ENCODE data around the gene LHB. TPM values are rescaled to one million over a fixed set of nuclear protein-coding genes. Genes with fewer than 3 reads are reported as not detected.

The LHB gene
- total RNA-seq, 1 donor from 2014 or later: not detected

- peaks cover 74% of the 10 kb centered on the region for H3K36me3 Mint-ChIP-seq (ENCODE audit: low read depth)
- ChIA-PET POLR2A (interaction anchor here (0.6 kb wide), 1 partner anchor 17 kb away, joined by 6 read pairs; the partner anchor contains the start of gene RUVBL2), CTCF (no interaction called here)
- ATAC-seq (ENCODE audit: low read depth) (no peak), DNase-seq (no peak)
- intact Hi-C loops (cut with micrococcal nuclease): no loop called here
- no peak overlapping the region for H3K27ac Mint-ChIP-seq
- no peak overlapping the region for H3K4me3 Mint-ChIP-seq
- no peaks in the 10 kb centered on the region for H3K27me3 Mint-ChIP-seq
- TF ChIP-seq CTCF (IDR thresholded peaks at IDR 0.05): no peak
- H3K9me3 Mint-ChIP-seq: no peaks in the 10 kb centered on the region
- no peaks in the 10 kb centered on the region for H3K4me1 Mint-ChIP-seq
These were observed 5.7 kb downstream of the LHB start for GRCh38 chr19:49011194-49011593.

- H3K27ac Mint-ChIP-seq: no peak overlapping the region
- no peaks in the 10 kb centered on the region for H3K4me1 Mint-ChIP-seq
- no peaks in the 10 kb centered on the region for H3K27me3 Mint-ChIP-seq
- intact Hi-C loops (cut with micrococcal nuclease): no loop called here
- DNase-seq (no peak), ATAC-seq (ENCODE audit: low read depth) (no peak)
- TF ChIP-seq CTCF (IDR thresholded peaks at IDR 0.05): no peak
- no peaks in the 10 kb centered on the region for H3K9me3 Mint-ChIP-seq
- ChIA-PET CTCF (no interaction called here), POLR2A (interaction anchor here (0.6 kb wide), 1 partner anchor 17 kb away, joined by 6 read pairs; the partner anchor contains the start of gene RUVBL2)
- no peak overlapping the region for H3K4me3 Mint-ChIP-seq
- H3K36me3 Mint-ChIP-seq (ENCODE audit: low read depth): peaks cover 75% of the 10 kb centered on the region
These were observed 6.4 kb downstream of the LHB start for GRCh38 chr19:49010453-49010852.

GRCh38 chr19:49009828-49010227 lies 7.1 kb downstream of the LHB start:
- no peaks in the 10 kb centered on the region for H3K4me1 Mint-ChIP-seq
- CTCF ChIA-PET: no interaction called here
- TF ChIP-seq CTCF (IDR thresholded peaks at IDR 0.05): no peak
- intact Hi-C loops (cut with micrococcal nuclease): no loop called here
- H3K27ac Mint-ChIP-seq: no peak overlapping the region
- POLR2A ChIA-PET: no interaction called here
- no peak for ATAC-seq (ENCODE audit: low read depth)
- H3K27me3 Mint-ChIP-seq: no peaks in the 10 kb centered on the region
- DNase-seq: no peak
- H3K9me3 Mint-ChIP-seq: no peaks in the 10 kb centered on the region
- H3K36me3 Mint-ChIP-seq (ENCODE audit: low read depth): peaks cover 74% of the 10 kb centered on the region
- H3K4me3 Mint-ChIP-seq: no peak overlapping the region

GRCh38 chr19:49006905-49007304 lies 10.0 kb downstream of the LHB start:
- ATAC-seq (ENCODE audit: low read depth) (no peak), DNase-seq (no peak)
- Mint-ChIP-seq H3K9me3 (no peaks in the 10 kb centered on the region), H3K27ac (no peak overlapping the region), H3K4me3 (no peak overlapping the region), H3K36me3 (ENCODE audit: low read depth) (peaks cover 72% of the 10 kb centered on the region), H3K27me3 (no peaks in the 10 kb centered on the region), H3K4me1 (no peaks in the 10 kb centered on the region)
- CTCF ChIA-PET: no interaction called here
- intact Hi-C loops (cut with micrococcal nuclease): no loop called here
- POLR2A ChIA-PET: interaction anchor here (0.9 kb wide), 1 partner anchor 14 kb away, joined by 5 read pairs; the partner anchor contains the start of genes GYS1 and RUVBL2
- no peak for TF ChIP-seq CTCF (IDR thresholded peaks at IDR 0.05)

GRCh38 chr19:49004964-49005614 lies 11.8 kb downstream of the LHB start:
- ChIA-PET CTCF (no interaction called here), POLR2A (no interaction called here)
- Mint-ChIP-seq H3K36me3 (ENCODE audit: low read depth) (peaks cover 58% of the 10 kb centered on the region), H3K4me3 (no peak overlapping the region), H3K27ac (no peak overlapping the region), H3K27me3 (no peaks in the 10 kb centered on the region), H3K4me1 (no peaks in the 10 kb centered on the region), H3K9me3 (no peaks in the 10 kb centered on the region)
- ATAC-seq (ENCODE audit: low read depth): no peak
- no peak for TF ChIP-seq CTCF (IDR thresholded peaks at IDR 0.05)
- intact Hi-C loops (cut with micrococcal nuclease): no loop called here
- DNase-seq: no peak
